Measurements from ENCODE around the gene HAND1.
"Not testable (repeated sequence)": the region's sequence is repeated elsewhere in the genome, so short reads cannot be mapped to it uniquely, and the experiment has no call there.

HAND1 gene

GRCh38 chr5:154478224-154478565 is at the start of gene HAND1:
Gene HAND1 (minus strand): TSS chr5:154478227. CDS start chr5:154478008, 219 bp downstream.
- no peak for DNase-seq

- no peak for DNase-seq
Observed at GRCh38 chr5:154526231-154527226, 48.5 kb upstream of the HAND1 start.

GRCh38 chr5:154524859-154525258 is 46.8 kb upstream of the HAND1 start:
- no peak for DNase-seq

- no peak for DNase-seq
Observed at GRCh38 chr5:154524181-154524580, 46.2 kb upstream of the HAND1 start.

- DNase-seq = no peak
Observed at GRCh38 chr5:154523709-154524108, 45.7 kb upstream of the HAND1 start.

GRCh38 chr5:154523104-154523503 is 45.1 kb upstream of the HAND1 start:
- DNase-seq = no peak

GRCh38 chr5:154522284-154522683 is 44.3 kb upstream of the HAND1 start:
- no peak for DNase-seq

GRCh38 chr5:154521756-154522155 is 43.7 kb upstream of the HAND1 start:
- no peak for DNase-seq

- no peak for DNase-seq
Observed at GRCh38 chr5:154520861-154521453, 42.9 kb upstream of the HAND1 start.

GRCh38 chr5:154519359-154519758 is 41.3 kb upstream of the HAND1 start:
- no peak for DNase-seq

- no peak for DNase-seq
Observed at GRCh38 chr5:154518438-154518867, 40.4 kb upstream of the HAND1 start.

- DNase-seq = no peak
Observed at GRCh38 chr5:154517810-154518437, 39.9 kb upstream of the HAND1 start.

- no peak for DNase-seq
Observed at GRCh38 chr5:154517181-154517580, 39.2 kb upstream of the HAND1 start.

- DNase-seq = no peak
Observed at GRCh38 chr5:154516475-154516874, 38.4 kb upstream of the HAND1 start.

- not testable (repeated sequence) for DNase-seq
Observed at GRCh38 chr5:154515488-154515887, 37.5 kb upstream of the HAND1 start.

GRCh38 chr5:154514331-154514730 is 36.3 kb upstream of the HAND1 start:
- DNase-seq = no peak

- DNase-seq = no peak
Observed at GRCh38 chr5:154513669-154514084, 35.6 kb upstream of the HAND1 start.

GRCh38 chr5:154511984-154512383 is 34.0 kb upstream of the HAND1 start:
- no peak for DNase-seq

GRCh38 chr5:154509784-154510555 is 31.9 kb upstream of the HAND1 start:
- no peak for DNase-seq

GRCh38 chr5:154508114-154508513 is 30.1 kb upstream of the HAND1 start:
- no peak for DNase-seq

GRCh38 chr5:154506716-154507080 is 28.7 kb upstream of the HAND1 start:
- no peak for DNase-seq

GRCh38 chr5:154506049-154506715 is 28.2 kb upstream of the HAND1 start:
- DNase-seq = no peak

Measured in NCI-H2107 (cell line).